Measurements from ENCODE around the gene KDM6A.
"Not testable (repeated sequence)": the region's sequence is repeated elsewhere in the genome, so short reads cannot be mapped to it uniquely, and the experiment has no call there.

The KDM6A gene

GRCh38 chrX:44931441-44931973 is 58.5 kb downstream of the KDM6A start:
- DNase-seq, result no peak

GRCh38 chrX:44935172-44935571 is 62.2 kb downstream of the KDM6A start:
- no peak for DNase-seq

GRCh38 chrX:44935640-44936039 is 62.7 kb downstream of the KDM6A start:
- no peak for DNase-seq

GRCh38 chrX:44937606-44938005 is 64.6 kb downstream of the KDM6A start:
- no peak for DNase-seq

GRCh38 chrX:44938111-44938510 is 65.1 kb downstream of the KDM6A start:
- no peak for DNase-seq

GRCh38 chrX:44940541-44940940 is 67.6 kb downstream of the KDM6A start:
- not testable (repeated sequence) for DNase-seq

- DNase-seq, result no peak
These were observed 70.0 kb downstream of the KDM6A start for GRCh38 chrX:44943007-44943406.

- no peak for DNase-seq
These were observed 71.9 kb downstream of the KDM6A start for GRCh38 chrX:44944894-44945293.

- peak in 1 of 2 donors; percentile 5 for DNase-seq
These were observed 72.7 kb downstream of the KDM6A start for GRCh38 chrX:44945736-44946135.

GRCh38 chrX:44946771-44947170 is 73.8 kb downstream of the KDM6A start:
- DNase-seq, result no peak

GRCh38 chrX:44947995-44948394 is 75.0 kb downstream of the KDM6A start:
- DNase-seq, result no peak

GRCh38 chrX:44948406-44948805 is 75.4 kb downstream of the KDM6A start:
- DNase-seq, result no peak

GRCh38 chrX:44949125-44949524 is 76.1 kb downstream of the KDM6A start:
- DNase-seq, result no peak

GRCh38 chrX:44950471-44951366 is 77.7 kb downstream of the KDM6A start:
- not testable (repeated sequence) for DNase-seq

GRCh38 chrX:44951572-44952067 is 78.6 kb downstream of the KDM6A start:
- DNase-seq, result no peak

GRCh38 chrX:44952329-44953027 is 79.5 kb downstream of the KDM6A start:
- DNase-seq, result no peak

GRCh38 chrX:44953734-44954502 is 80.9 kb downstream of the KDM6A start:
- DNase-seq, result no peak

- DNase-seq, result no peak
These were observed 81.6 kb downstream of the KDM6A start for GRCh38 chrX:44954562-44954961.

GRCh38 chrX:44957848-44958247 is 84.9 kb downstream of the KDM6A start:
- DNase-seq, result no peak

GRCh38 chrX:44958480-44958879 is 85.5 kb downstream of the KDM6A start:
- no peak for DNase-seq

GRCh38 chrX:44961817-44962607 is 89.0 kb downstream of the KDM6A start:
- DNase-seq, result peak in 1 of 2 donors; percentile 30

- no peak for DNase-seq
These were observed 90.0 kb downstream of the KDM6A start for GRCh38 chrX:44962944-44963343.

Measured in CD4-positive, alpha-beta T cell treated with Interferon alpha-2 for 1 hour (primary cell).